H1 (cell line): ENCODE data around the gene RRBP1. TPM values are rescaled to one million over a fixed set of nuclear protein-coding genes. Genes with fewer than 3 reads are reported as not detected.

ENCODE experiments used
- CTCF ChIA-PET: fragments of 300-600 bp; sonication (Branson Sonifier 250); formaldehyde crosslinking; loops from one replicate; lab custom pipeline; 2021; ENCODE audit not compliant: partially characterized antibody; lab: Charles Lee
- POLR2A ChIA-PET: fragments of 300-600 bp; sonication (Branson Sonifier 250); formaldehyde crosslinking; loops from one replicate; lab custom pipeline; 2021; ENCODE audit warnings: inconsistent platforms; ENCODE audit not compliant: partially characterized antibody; lab: Charles Lee
- DNase-seq, 2 experiments: peaks; one replicate each; pipeline versions ENCODE4 v3.0.0 to v3.0.0-alpha.2; 2010 to 2022; ENCODE audit warnings: low spot score in 2 of 2, low read depth in 1 of 2, mixed read lengths in 1 of 2
- FAIRE-seq: peaks from 2 replicates; lab custom pipeline; 2011; peaks lifted over from hg19 to GRCh38; lab: Jason Lieb, UNC
- H2AFZ ChIP-seq: 2 replicates; pipeline ENCODE4 v1.8.1; 2012; ENCODE audit warnings: low read length, inconsistent platforms
- H2AK5ac ChIP-seq: 2 replicates; pipeline ENCODE4 v1.6.1; 2013; ENCODE audit warnings: low read depth, low read length
- H2BK120ac ChIP-seq: replicated peaks from 2 replicates; pipeline ENCODE3; 2013; ENCODE audit warnings: low read depth, low read length, inconsistent platforms
- H2BK12ac ChIP-seq: 2 replicates; pipeline ENCODE4 v1.6.1; 2013; ENCODE audit warnings: low read depth, low read length
- H2BK15ac ChIP-seq: 2 replicates; pipeline ENCODE4 v1.6.1; 2013; ENCODE audit warnings: low read length
- H2BK20ac ChIP-seq: 2 replicates; pipeline ENCODE4 v1.6.1; 2013; ENCODE audit warnings: low read length
- H2BK5ac ChIP-seq: 2 replicates; pipeline ENCODE4 v1.6.1; 2013; ENCODE audit warnings: low read depth, low read length
- H3K14ac ChIP-seq: 2 replicates; pipeline ENCODE4 v1.6.1; 2013; ENCODE audit warnings: inconsistent platforms; ENCODE audit not compliant: insufficient read length
- H3K18ac ChIP-seq: 2 replicates; pipeline ENCODE4 v1.6.1; 2013; ENCODE audit warnings: low read length; ENCODE audit errors: extremely low read depth
- H3K23ac ChIP-seq: 2 replicates; pipeline ENCODE4 v1.6.1; 2013; ENCODE audit warnings: inconsistent platforms; ENCODE audit not compliant: insufficient read length
- H3K23me2 ChIP-seq: 2 replicates; pipeline ENCODE4 v1.6.1; 2013; ENCODE audit warnings: low read depth, low read length
- H3K27ac ChIP-seq: 2 replicates; pipeline ENCODE4 v1.6.1; 2011; ENCODE audit warnings: low read depth, low read length, inconsistent platforms
- H3K27me3 ChIP-seq, 4 experiments: replicated peaks in 1 of 4; 1 replicate in 1 of 4; 2 replicates in 3 of 4; pipeline versions ENCODE4 v1.6.1 to v1.8.1; 2011 to 2013; ENCODE audit warnings: low read length in 3 of 4, mild to moderate bottlenecking in 3 of 4, inconsistent platforms in 2 of 4, mixed read lengths in 2 of 4, moderate library complexity in 1 of 4; ENCODE audit not compliant: control insufficient read depth in 3 of 4, insufficient read depth in 3 of 4; ENCODE audit errors: extremely low read depth in 1 of 4
- H3K36me3 ChIP-seq, 4 experiments: 2 replicates each; pipeline versions ENCODE4 v1.6.1 to v1.8.1; 2011 to 2013; ENCODE audit warnings: mild to moderate bottlenecking in 4 of 4, low read length in 3 of 4, moderate library complexity in 2 of 4, control low read depth in 1 of 4, inconsistent platforms in 1 of 4; ENCODE audit not compliant: insufficient read depth in 4 of 4, control insufficient read depth in 2 of 4
- H3K4ac ChIP-seq: replicated peaks from 2 replicates; pipeline ENCODE3; 2013; ENCODE audit warnings: low read length, low read depth, mixed read lengths, inconsistent platforms; ENCODE audit not compliant: insufficient read length
- H3K4me1 ChIP-seq, 4 experiments: replicated peaks in 1 of 4; 1 replicate in 1 of 4; 2 replicates in 3 of 4; pipeline versions ENCODE4 v1.6.1 to v1.8.1; 2011 to 2013; ENCODE audit warnings: low read length in 3 of 4, inconsistent platforms in 2 of 4, mixed read lengths in 1 of 4; ENCODE audit not compliant: insufficient read depth in 4 of 4, control insufficient read depth in 3 of 4
- H3K4me2 ChIP-seq, 2 experiments: 2 replicates each; pipeline versions ENCODE4 v1.6.1 to v1.8.1; 2011 to 2013; ENCODE audit warnings: low read depth in 2 of 2, low read length in 2 of 2, control low read depth in 1 of 2, inconsistent platforms in 1 of 2, mild to moderate bottlenecking in 1 of 2; ENCODE audit not compliant: insufficient read depth in 1 of 2
- H3K4me3 ChIP-seq, 4 experiments: fragments of 200-600, 300-600 bp in 1 of 4; sonication (generic), shearing (Covaris generic), sonication (Bioruptor Twin) in 1 of 4; 2 replicates each; pipeline versions ENCODE4 v1.5.1 to v1.8.1; 2011 to 2016; ENCODE audit warnings: low read length in 4 of 4, low read depth in 3 of 4, control low read depth in 2 of 4, inconsistent platforms in 2 of 4, mild to moderate bottlenecking in 2 of 4, mixed read lengths in 1 of 4, moderate library complexity in 1 of 4; ENCODE audit not compliant: insufficient read depth in 2 of 4; ENCODE audit errors: extremely low read depth in 1 of 4
- H3K56ac ChIP-seq: replicated peaks from 2 replicates; pipeline ENCODE3; 2013; ENCODE audit warnings: low read depth, mild to moderate bottlenecking, mixed read lengths, low read length, inconsistent platforms; ENCODE audit not compliant: insufficient read length
- H3K79me1 ChIP-seq: 2 replicates; pipeline ENCODE4 v1.6.1; 2013; ENCODE audit warnings: low read depth, low read length, control low read depth
- H3K79me2 ChIP-seq, 2 experiments: 2 replicates each; pipeline versions ENCODE4 v1.6.1 to v1.8.1; 2012 to 2013; ENCODE audit warnings: low read length in 2 of 2, mild to moderate bottlenecking in 2 of 2, inconsistent platforms in 1 of 2; ENCODE audit not compliant: insufficient read depth in 2 of 2, control insufficient read depth in 1 of 2
- H3K9ac ChIP-seq, 4 experiments: replicated peaks in 1 of 4; 1 replicate in 1 of 4; 2 replicates in 3 of 4; pipeline versions ENCODE4 v1.6.1 to v1.8.1; 2011 to 2013; ENCODE audit warnings: low read depth in 3 of 4, low read length in 3 of 4, control low read depth in 2 of 4, mild to moderate bottlenecking in 2 of 4, moderate library complexity in 2 of 4, inconsistent platforms in 1 of 4; ENCODE audit errors: extremely low read depth in 1 of 4
- H3K9me3 ChIP-seq, 2 experiments: 2 replicates each; pipeline versions ENCODE4 v1.6.1 to v1.8.1; 2012 to 2013; ENCODE audit warnings: mild to moderate bottlenecking in 2 of 2, moderate library complexity in 2 of 2, control low read depth in 1 of 2, inconsistent platforms in 1 of 2, low read depth in 1 of 2, low read length in 1 of 2, mixed read lengths in 1 of 2; ENCODE audit not compliant: insufficient read depth in 2 of 2
- H4K20me1 ChIP-seq, 2 experiments: replicated peaks in 1 of 2; 2 replicates each; pipeline versions ENCODE3 to v1.8.1; 2011 to 2013; ENCODE audit warnings: inconsistent platforms in 2 of 2, low read length in 2 of 2, mild to moderate bottlenecking in 1 of 2; ENCODE audit not compliant: insufficient read depth in 2 of 2, control insufficient read depth in 1 of 2
- H4K5ac ChIP-seq: 2 replicates; pipeline ENCODE4 v1.6.1; 2013; ENCODE audit warnings: low read length, low read depth, mixed read lengths, inconsistent platforms; ENCODE audit not compliant: insufficient read length
- H4K8ac ChIP-seq: 2 replicates; pipeline ENCODE4 v1.8.0; 2013; ENCODE audit warnings: mild to moderate bottlenecking, moderate library complexity, low read length, inconsistent platforms; ENCODE audit not compliant: insufficient read depth; ENCODE audit errors: extremely low read depth
- H4K91ac ChIP-seq: replicated peaks from 2 replicates; pipeline ENCODE3; 2013; ENCODE audit warnings: low read length, mixed read lengths, inconsistent platforms; ENCODE audit not compliant: insufficient read length
- EZH2 ChIP-seq: fragments of 200-600 bp; sonication (generic); IDR thresholded peaks from 2 replicates; pipeline ENCODE4 v1.7.1; 2012; ENCODE audit warnings: low read depth, mild to moderate bottlenecking, moderate library complexity, low read length, inconsistent platforms; ENCODE audit not compliant: severe bottlenecking
- GTF2F1 ChIP-seq: IDR thresholded peaks from 2 replicates; pipeline ENCODE4 v1.6.1; 2012; ENCODE audit warnings: low read depth, low read length, improper control_type of control experiment, borderline replicate concordance
- JUN ChIP-seq: IDR thresholded peaks from 2 replicates; pipeline ENCODE4 v1.6.1; 2011; ENCODE audit warnings: low read depth, mild to moderate bottlenecking, improper control_type of control experiment, low read length
- KDM5A ChIP-seq: fragments of 200-600 bp; IDR thresholded peaks from 2 replicates; pipeline ENCODE4 v1.7.1; 2012; ENCODE audit warnings: mild to moderate bottlenecking, low read length, inconsistent platforms, mixed read lengths
- POLR2A ChIP-seq, 2 experiments: IDR thresholded peaks; 1 replicate in 1 of 2; 2 replicates in 1 of 2; pipeline ENCODE4 v1.6.1; 2011; ENCODE audit warnings: low read depth in 2 of 2, low read length in 2 of 2, mild to moderate bottlenecking in 2 of 2; ENCODE audit errors: control extremely low read depth in 1 of 2
- RBBP5 ChIP-seq: IDR thresholded peaks from 2 replicates; pipeline ENCODE4 v1.7.1; 2012; ENCODE audit warnings: low read depth, mild to moderate bottlenecking, inconsistent platforms, low read length, moderate library complexity, borderline replicate concordance
- ZNF274 ChIP-seq: IDR thresholded peaks from 2 replicates; pipeline ENCODE4 v1.7.0; 2012; ENCODE audit warnings: low read length, borderline replicate concordance; ENCODE audit errors: extremely low read depth
- polyA plus RNA-seq, 7 experiments: library from polyadenylated mRNA; depleted of rRNA in 3 of 7; stranded (reverse) in 5 of 7; unstranded in 2 of 7; fragments of >200 nt in 5 of 7; fragments of 200-250 nt in 2 of 7; gene quantifications; 1 replicate in 5 of 7; 2 replicates in 1 of 7; 4 replicates in 1 of 7; pipeline versions ENCODE4 v1.2.1 to v1.2.3, GENCODE V29; 2011 to 2013; ENCODE audit warnings: missing spikeins in 2 of 7, mixed read lengths in 2 of 7
- total RNA-seq: library from RNA; stranded (reverse); fragmentation: NEBNext Ultra II Directional; extraction: Animal tissue kit (Norgen Biotek cat#: 25700); gene quantifications from 2 replicates; pipeline ENCODE4 v1.2.1, GENCODE V29; 2021
- TF ChIP-seq, protein P1 (sequence below): IDR thresholded peaks from 2 replicates; pipeline ENCODE4 v1.6.1; 2012; ENCODE audit warnings: inconsistent platforms

Gene RRBP1
- total and polyA plus RNA-seq, 2 of the 8 experiments (the other 6 are each of a cell fraction or from before 2014, with no cell fraction given), result 15.9 to 157 TPM

DNA sequence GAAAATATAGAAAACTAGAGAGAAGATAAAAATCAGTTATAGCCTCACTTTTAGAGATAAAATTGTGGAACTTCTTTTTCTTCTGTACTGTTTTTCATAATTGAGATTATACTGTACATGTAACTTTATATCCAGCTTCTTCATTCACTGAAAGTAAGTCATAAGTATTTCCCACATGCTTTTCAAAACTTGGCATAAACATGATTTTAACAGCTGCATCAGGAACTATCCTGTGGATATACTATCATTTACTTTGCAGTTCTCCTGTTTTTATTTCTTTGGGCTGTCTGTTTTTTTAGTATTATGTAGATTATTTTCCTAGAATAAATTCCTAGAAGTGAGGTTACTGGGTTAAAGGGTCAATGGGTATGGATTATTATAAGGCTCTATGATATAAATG, 97.4 kb downstream of the RRBP1 start:
- DNase-seq (no peak), FAIRE-seq (no peak)
- Histone ChIP-seq H3K9me3 (no peaks in the 10 kb centered on the region), H3K4me2 (no peak overlapping the region), H3K23ac (no peak overlapping the region), H3K36me3 (no peaks in the 10 kb centered on the region), H3K27ac (no peak overlapping the region), H3K4ac (no peak overlapping the region), H4K8ac (no peak overlapping the region), H3K9ac (no peak overlapping the region), H3K79me2 (peaks cover 3 to 92% of the 10 kb centered on the region in 2 experiments; a peak in 3 of 4 replicates), H3K23me2 (no peaks in the 10 kb centered on the region; the same call in 1 of the 2 replicates), H3K56ac (no peak overlapping the region), H4K5ac (no peak overlapping the region), H2BK20ac (no peak overlapping the region), H4K91ac (no peak overlapping the region), H2AFZ (no peak overlapping the region), H3K27me3 (no peaks in the 10 kb centered on the region), H2BK5ac (no peak overlapping the region), H3K79me1 (peaks cover 8% of the 10 kb centered on the region), H2BK15ac (no peak overlapping the region), H3K14ac (no peak overlapping the region), H3K4me1 (peaks cover 0 to 3% (median under 1%) of the 10 kb centered on the region in 4 experiments; a peak in 2 of 7 replicates), H3K18ac (no peak overlapping the region), H2AK5ac (no peak overlapping the region), H4K20me1 (peaks cover 0 to 1% of the 10 kb centered on the region in 2 experiments), H2BK120ac (no peak overlapping the region), H3K4me3 (no peak overlapping the region), H2BK12ac (no peak overlapping the region)
- TF ChIP-seq JUN (no peak), POLR2A (IDR thresholded peaks at IDR 0.05; ENCODE audit: control extremely low read depth in 1 of 2, low read depth in 2 of 2, low read length in 2 of 2) (no peak), ZNF274 (no peak), KDM5A (no peak), RBBP5 (no peak), GTF2F1 (no peak), EZH2 (no peak)
- TF ChIP-seq, protein P1, sequence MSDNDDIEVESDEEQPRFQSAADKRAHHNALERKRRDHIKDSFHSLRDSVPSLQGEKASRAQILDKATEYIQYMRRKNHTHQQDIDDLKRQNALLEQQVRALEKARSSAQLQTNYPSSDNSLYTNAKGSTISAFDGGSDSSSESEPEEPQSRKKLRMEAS, result no peak
- POLR2A ChIA-PET, result interaction anchor here (1.0 kb wide), 2 partner anchors 7 to 9 kb away, joined by 3 to 5 read pairs; no protein-coding TSS in a partner anchor
- CTCF ChIA-PET, result interaction anchor here (1.3 kb wide), 1 partner anchor 9 kb away, joined by 6 read pairs; no protein-coding TSS in a partner anchor
